DND-41 (cell line): ENCODE data around the gene CACNA1D.
A peak's percentile ranks its signal among the peaks of the same experiment; 100 is the strongest.

Experiments
- ATAC-seq: fragments of 200-7000 bp; cut with Tn5 transposase; 3 replicates; pipeline ENCODE4 v1.9.1; 2021; ENCODE audit warnings: low read depth; ENCODE audit not compliant: insufficient read depth
- DNase-seq: peaks from one replicate; pipeline ENCODE4 v3.0.0-alpha.2; 2020
- H2AFZ ChIP-seq: 2 replicates; pipeline ENCODE4 v1.6.0; 2012; ENCODE audit warnings: low read depth, low read length
- H3K27ac ChIP-seq: 2 replicates; pipeline ENCODE4 v1.5.1; 2012; ENCODE audit warnings: low read length, inconsistent platforms
- H3K27me3 ChIP-seq: fragments of 200-600 bp; sonication (generic); 2 replicates; pipeline ENCODE4 v1.6.0; 2012; ENCODE audit warnings: low read length, mild to moderate bottlenecking, inconsistent platforms; ENCODE audit not compliant: insufficient read depth, poor library complexity
- H3K36me3 ChIP-seq: 2 replicates; pipeline ENCODE4 v1.5.1; 2012; ENCODE audit warnings: low read length, inconsistent platforms; ENCODE audit not compliant: insufficient read depth
- H3K4me1 ChIP-seq: 2 replicates; pipeline ENCODE4 v1.5.1; 2012; ENCODE audit warnings: mild to moderate bottlenecking, low read length; ENCODE audit not compliant: insufficient read depth
- H3K4me2 ChIP-seq: 2 replicates; pipeline ENCODE4 v1.6.0; 2012; ENCODE audit warnings: mild to moderate bottlenecking, moderate library complexity, low read length, inconsistent platforms; ENCODE audit not compliant: insufficient read depth
- H3K4me3 ChIP-seq, 2 experiments: fragments of 200-600 bp in 1 of 2; shearing (Covaris generic) in 1 of 2; 2 replicates each; pipeline ENCODE4 v1.5.1; 2012 to 2016; ENCODE audit warnings: inconsistent platforms in 2 of 2, low read length in 2 of 2, mild to moderate bottlenecking in 2 of 2, low read depth in 1 of 2, moderate library complexity in 1 of 2
- H3K79me2 ChIP-seq: 2 replicates; pipeline ENCODE4 v1.6.0; 2012; ENCODE audit warnings: low read length, inconsistent platforms; ENCODE audit not compliant: insufficient read depth
- H3K9ac ChIP-seq: 2 replicates; pipeline ENCODE4 v1.6.0; 2012; ENCODE audit warnings: low read depth, mild to moderate bottlenecking, inconsistent platforms, low read length, moderate library complexity
- H3K9me3 ChIP-seq: 2 replicates; pipeline ENCODE4 v1.5.1; 2012; ENCODE audit warnings: low read length, moderate library complexity, mild to moderate bottlenecking, inconsistent platforms; ENCODE audit not compliant: insufficient read depth, severe bottlenecking
- H4K20me1 ChIP-seq: 2 replicates; pipeline ENCODE4 v1.6.0; 2012; ENCODE audit warnings: low read length; ENCODE audit not compliant: insufficient read depth
- CTCF ChIP-seq: IDR thresholded peaks from 2 replicates; pipeline ENCODE4 v1.5.1; 2012; ENCODE audit warnings: borderline replicate concordance, low read length, moderate library complexity, mild to moderate bottlenecking; ENCODE audit not compliant: poor library complexity, severe bottlenecking; ENCODE audit errors: extremely low read depth
- EZH2 ChIP-seq: IDR thresholded peaks from 3 replicates; pipeline ENCODE4 v1.6.1; 2012; ENCODE audit warnings: borderline replicate concordance, low read depth, mild to moderate bottlenecking, moderate library complexity, low read length, inconsistent platforms; ENCODE audit not compliant: severe bottlenecking

The CACNA1D gene

DNA sequence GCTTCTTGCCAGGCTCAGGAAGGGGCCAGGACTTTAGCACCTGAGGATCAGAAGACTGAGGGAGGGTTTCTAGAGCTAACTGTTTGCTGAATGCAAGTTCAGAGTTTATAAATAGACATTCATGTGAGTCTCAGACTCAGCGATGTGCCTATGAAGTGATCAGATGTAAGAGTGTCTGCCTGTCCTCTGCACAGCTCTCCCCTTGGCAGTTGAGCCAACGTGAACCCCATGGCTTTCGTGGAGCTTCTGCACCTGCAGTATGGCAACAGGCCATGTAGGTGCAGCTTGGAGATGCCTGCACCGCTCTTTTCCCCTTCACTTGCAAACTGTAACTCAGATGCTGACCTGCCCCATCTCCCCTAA lies 209.9 kb downstream of the CACNA1D start:
- H3K27me3 ChIP-seq, result peaks cover 2% of the 10 kb centered on the region
- H2AFZ ChIP-seq, result no peak overlapping the region
- no peaks in the 10 kb centered on the region for H3K36me3 ChIP-seq
- no peaks in the 10 kb centered on the region for H3K9me3 ChIP-seq
- no peak overlapping the region for H3K27ac ChIP-seq
- H3K9ac ChIP-seq, result no peak overlapping the region
- no peak overlapping the region for H3K4me3 ChIP-seq
- peaks cover 7% of the 10 kb centered on the region for H3K4me1 ChIP-seq
- no peak for DNase-seq
- H3K4me2 ChIP-seq, result no peak overlapping the region
- TF ChIP-seq CTCF, result no peak
- TF ChIP-seq EZH2, result no peak
- H3K79me2 ChIP-seq, result no peaks in the 10 kb centered on the region
- no peaks in the 10 kb centered on the region for H4K20me1 ChIP-seq
- no peak for ATAC-seq

GRCh38 chr3:53705024-53705745 lies 210.8 kb downstream of the CACNA1D start:
- Histone ChIP-seq H3K9me3 (no peaks in the 10 kb centered on the region), H3K4me3 (no peak overlapping the region), H3K4me2 (no peak overlapping the region), H3K9ac (no peak overlapping the region), H2AFZ (no peak overlapping the region), H3K27ac (no peak overlapping the region), H3K27me3 (no peaks in the 10 kb centered on the region), H3K79me2 (no peaks in the 10 kb centered on the region), H4K20me1 (no peaks in the 10 kb centered on the region), H3K36me3 (no peaks in the 10 kb centered on the region), H3K4me1 (peaks cover 7% of the 10 kb centered on the region)
- DNase-seq (no peak), ATAC-seq (no peak)
- TF ChIP-seq CTCF (no peak), EZH2 (no peak)

DNA sequence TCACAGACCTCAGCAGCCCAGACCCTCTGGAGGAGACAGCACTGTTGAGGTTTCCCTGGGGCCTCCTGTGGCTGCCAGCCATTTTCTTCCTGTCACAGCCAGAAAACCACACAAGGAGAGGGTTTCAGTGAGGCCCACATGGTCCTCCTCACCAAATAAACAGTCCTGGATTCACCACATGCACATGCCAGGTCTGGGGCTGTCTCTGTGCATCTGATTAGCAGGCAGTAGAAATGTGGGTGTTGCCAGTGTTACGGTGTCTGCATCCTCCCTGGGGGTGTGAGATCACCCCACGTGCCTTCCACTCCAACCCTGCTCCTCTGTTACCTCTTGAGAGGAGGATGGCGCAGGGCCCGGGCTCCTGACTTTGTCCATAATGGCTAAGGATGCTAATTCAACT lies 211.4 kb downstream of the CACNA1D start:
- H3K27me3 ChIP-seq, result no peaks in the 10 kb centered on the region
- no peaks in the 10 kb centered on the region for H3K79me2 ChIP-seq
- no peaks in the 10 kb centered on the region for H3K36me3 ChIP-seq
- no peak overlapping the region for H3K4me3 ChIP-seq
- ATAC-seq, result peak; percentile 90
- H4K20me1 ChIP-seq, result no peaks in the 10 kb centered on the region
- H3K27ac ChIP-seq, result no peak overlapping the region
- H3K4me1 ChIP-seq, result peaks cover 7% of the 10 kb centered on the region
- no peak overlapping the region for H3K9ac ChIP-seq
- DNase-seq, result peak; percentile 65
- no peak overlapping the region for H3K4me2 ChIP-seq
- H3K9me3 ChIP-seq, result no peaks in the 10 kb centered on the region
- TF ChIP-seq CTCF, result no peak
- TF ChIP-seq EZH2, result no peak
- 0 out of 2 replicates have a peak overlapping the region, but pooled peaks have one; percentile 23 for H2AFZ ChIP-seq

GRCh38 chr3:53707222-53707621 lies 212.8 kb downstream of the CACNA1D start:
- Histone ChIP-seq H3K4me3 (no peak overlapping the region), H3K27me3 (peaks cover 4% of the 10 kb centered on the region), H3K79me2 (no peaks in the 10 kb centered on the region), H2AFZ (no peak overlapping the region), H3K36me3 (no peaks in the 10 kb centered on the region), H3K9me3 (no peaks in the 10 kb centered on the region), H3K27ac (no peak overlapping the region), H4K20me1 (no peaks in the 10 kb centered on the region), H3K4me1 (peaks cover 7% of the 10 kb centered on the region), H3K4me2 (no peak overlapping the region), H3K9ac (no peak overlapping the region)
- DNase-seq, result no peak
- no peak for TF ChIP-seq EZH2
- TF ChIP-seq CTCF, result no peak
- no peak for ATAC-seq
